Measurements from ENCODE around the gene PROCA1.

DNA sequence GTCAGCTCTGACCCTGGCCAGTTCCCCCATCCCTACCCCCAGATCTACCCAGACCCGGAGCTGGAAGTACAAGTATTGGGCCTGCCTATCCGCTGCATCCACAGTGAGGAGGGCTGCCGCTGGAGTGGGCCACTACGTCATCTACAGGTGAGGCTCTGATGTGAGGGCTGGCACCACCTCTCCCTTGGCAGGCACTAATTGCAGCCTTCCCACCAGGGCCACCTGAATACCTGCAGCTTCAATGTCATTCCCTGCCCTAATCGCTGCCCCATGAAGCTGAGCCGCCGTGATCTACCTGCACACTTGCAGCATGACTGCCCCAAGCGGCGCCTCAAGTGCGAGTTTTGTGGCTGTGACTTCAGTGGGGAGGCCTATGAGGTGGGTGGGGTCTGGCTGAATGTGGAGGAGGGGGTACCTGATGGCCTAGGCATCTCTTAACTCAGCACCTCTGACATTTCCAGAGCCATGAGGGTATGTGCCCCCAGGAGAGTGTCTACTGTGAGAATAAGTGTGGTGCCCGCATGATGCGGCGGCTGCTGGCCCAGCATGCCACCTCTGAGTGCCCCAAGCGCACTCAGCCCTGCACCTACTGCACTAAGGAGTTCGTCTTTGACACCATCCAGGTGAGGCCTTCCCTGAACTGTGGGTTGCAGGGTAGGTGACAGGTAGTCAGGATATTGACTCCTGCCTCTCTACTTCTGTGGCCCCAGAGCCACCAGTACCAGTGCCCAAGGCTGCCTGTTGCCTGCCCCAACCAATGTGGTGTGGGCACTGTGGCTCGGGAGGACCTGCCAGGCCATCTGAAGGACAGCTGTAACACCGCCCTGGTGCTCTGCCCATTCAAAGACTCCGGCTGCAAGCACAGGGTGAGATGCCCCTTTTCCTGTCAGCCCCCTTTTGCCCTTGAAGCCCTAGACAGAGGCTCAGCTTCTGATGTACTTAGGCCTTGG lies 36.4 kb upstream of the PROCA1 start:
- TF ChIP-seq, protein P1, sequence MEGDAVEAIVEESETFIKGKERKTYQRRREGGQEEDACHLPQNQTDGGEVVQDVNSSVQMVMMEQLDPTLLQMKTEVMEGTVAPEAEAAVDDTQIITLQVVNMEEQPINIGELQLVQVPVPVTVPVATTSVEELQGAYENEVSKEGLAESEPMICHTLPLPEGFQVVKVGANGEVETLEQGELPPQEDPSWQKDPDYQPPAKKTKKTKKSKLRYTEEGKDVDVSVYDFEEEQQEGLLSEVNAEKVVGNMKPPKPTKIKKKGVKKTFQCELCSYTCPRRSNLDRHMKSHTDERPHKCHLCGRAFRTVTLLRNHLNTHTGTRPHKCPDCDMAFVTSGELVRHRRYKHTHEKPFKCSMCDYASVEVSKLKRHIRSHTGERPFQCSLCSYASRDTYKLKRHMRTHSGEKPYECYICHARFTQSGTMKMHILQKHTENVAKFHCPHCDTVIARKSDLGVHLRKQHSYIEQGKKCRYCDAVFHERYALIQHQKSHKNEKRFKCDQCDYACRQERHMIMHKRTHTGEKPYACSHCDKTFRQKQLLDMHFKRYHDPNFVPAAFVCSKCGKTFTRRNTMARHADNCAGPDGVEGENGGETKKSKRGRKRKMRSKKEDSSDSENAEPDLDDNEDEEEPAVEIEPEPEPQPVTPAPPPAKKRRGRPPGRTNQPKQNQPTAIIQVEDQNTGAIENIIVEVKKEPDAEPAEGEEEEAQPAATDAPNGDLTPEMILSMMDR (conservative IDR thresholded peaks at IDR 0.05; ENCODE audit: low read length), result no peak
- no peak for TF ChIP-seq EZH2phosphoT487 (IDR thresholded peaks at IDR 0.05; ENCODE audit: borderline replicate concordance)

Measured in Loucy (cell line).